SK-N-DZ (cell line): Measurements from ENCODE around the gene FRMD4A.
A peak's percentile ranks its signal among the peaks of the same experiment; 100 is the strongest.

Source experiments
- DNase-seq: peaks from one replicate; pipeline ENCODE4 v3.0.0-alpha.2; 2015; ENCODE audit warnings: low spot score

Gene FRMD4A

GRCh38 chr10:14340051-14340744, 9.5 kb upstream of the FRMD4A start:
- no peak for DNase-seq

DNA sequence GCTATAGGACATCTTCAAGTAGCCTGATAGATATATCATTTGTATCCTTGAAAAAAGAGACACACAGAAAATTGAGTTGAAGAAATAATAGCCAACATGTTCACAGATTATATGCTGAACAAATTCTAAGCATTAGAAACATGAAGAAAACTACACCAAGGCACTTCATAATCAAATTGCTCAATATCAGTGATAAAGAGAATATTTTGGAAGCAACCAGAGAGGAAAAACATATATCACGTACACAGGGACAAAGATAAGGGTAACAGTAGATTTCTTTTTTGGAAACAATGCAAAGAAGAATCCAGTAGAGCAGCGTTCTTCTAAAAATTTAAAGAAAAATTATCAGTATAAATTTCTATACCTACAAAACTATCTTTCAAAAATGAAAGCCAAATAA, 6.0 kb upstream of the FRMD4A start:
- DNase-seq = no peak

DNA sequence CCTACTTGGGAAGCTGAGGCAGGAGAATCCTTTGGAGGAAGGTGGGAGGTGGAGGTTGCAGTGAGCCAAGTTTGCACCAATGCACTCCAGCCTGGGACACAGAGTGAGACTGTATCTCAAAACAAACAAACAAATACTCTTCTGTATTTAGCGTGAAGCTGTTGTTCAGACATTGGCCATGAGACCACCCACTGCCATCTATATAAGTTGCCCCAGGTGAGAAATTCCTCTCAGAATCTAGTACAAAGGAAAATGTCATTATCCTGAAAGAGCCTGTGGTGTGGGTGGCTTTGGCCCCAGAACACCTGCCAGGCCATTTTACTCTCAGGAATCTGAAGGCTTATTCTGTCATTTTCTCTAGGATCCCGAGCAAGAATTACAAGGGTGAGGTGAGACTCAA, 4.0 kb upstream of the FRMD4A start:
- no peak for DNase-seq

GRCh38 chr10:14333606-14334005, 2.9 kb upstream of the FRMD4A start:
- DNase-seq = no peak

- no peak for DNase-seq
These were observed 2.2 kb upstream of the FRMD4A start for GRCh38 chr10:14332903-14333302.

- DNase-seq = no peak
These were observed 964 bp downstream of the FRMD4A start for GRCh38 chr10:14329746-14330173.

DNA sequence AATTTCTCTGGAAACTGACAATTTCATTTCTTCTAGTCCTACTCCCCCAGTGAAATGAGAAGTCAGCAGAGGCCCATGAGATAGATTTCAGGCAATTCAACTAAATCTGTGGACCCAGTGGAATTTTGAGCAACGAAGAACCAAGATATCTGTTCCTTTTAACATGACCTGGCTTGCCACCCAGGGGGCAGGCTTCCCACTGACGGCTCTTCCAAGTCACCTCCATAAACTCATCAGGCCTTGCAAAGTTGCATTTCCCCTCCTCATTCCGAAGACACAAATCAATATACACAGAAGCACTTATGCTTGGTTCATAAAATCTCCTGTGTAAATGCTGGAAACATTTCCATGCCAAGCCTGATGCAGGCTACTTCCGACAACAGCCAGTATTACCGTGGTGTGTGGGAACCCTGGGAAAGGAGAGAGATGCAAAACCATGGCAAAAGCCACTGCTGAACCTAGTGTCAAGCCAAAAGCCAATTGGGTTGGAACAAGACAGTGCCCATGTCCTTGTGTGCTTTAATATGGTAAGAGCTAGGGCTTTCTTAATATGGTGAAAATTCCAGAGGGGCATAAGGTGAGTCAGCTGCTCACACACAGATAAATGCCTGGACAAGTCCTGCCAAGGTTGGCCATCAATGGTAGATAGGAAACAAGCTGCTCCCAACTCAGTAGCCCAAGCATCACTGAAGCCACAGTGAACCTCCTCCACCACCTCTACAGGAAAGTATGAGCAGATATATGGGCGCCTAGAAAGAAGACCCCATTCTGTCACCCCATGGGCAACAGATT, 1.6 kb downstream of the FRMD4A start:
- DNase-seq = no peak

GRCh38 chr10:14327527-14327926, 3.2 kb downstream of the FRMD4A start:
- no peak for DNase-seq

- DNase-seq = no peak
These were observed 4.1 kb downstream of the FRMD4A start for GRCh38 chr10:14326581-14326980.

GRCh38 chr10:14325325-14325955, 5.3 kb downstream of the FRMD4A start:
- peak; percentile 18 for DNase-seq

DNA sequence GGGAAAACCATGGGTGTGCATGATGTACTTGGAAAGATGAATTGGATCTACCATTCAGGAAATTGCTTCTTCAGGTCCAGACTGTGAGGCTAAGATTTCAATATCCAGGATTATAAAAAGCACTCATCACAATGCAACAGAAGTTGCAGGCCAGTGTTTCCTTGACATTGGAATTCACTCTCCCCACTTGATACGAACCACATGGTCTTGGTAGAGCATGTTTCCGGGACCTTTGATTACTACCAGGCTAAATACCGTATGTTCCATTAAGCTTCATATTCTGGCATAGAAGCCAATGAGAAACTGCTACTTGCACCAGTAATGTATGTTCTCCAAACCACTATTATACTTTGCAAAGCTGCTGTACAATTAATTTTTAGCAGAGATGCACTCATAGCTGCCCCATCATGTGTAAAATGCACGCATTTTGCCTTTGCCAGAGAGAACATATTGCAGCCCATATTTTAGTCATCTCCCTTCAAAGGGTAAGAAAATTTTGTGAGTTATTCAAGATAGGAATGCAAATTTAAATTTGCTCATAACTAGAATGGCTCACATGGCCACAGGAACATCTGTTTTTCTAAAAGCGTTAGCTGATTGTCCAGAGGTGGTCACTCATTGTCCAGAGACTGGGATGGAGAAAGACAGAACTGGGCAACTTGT, 8.1 kb downstream of the FRMD4A start:
- DNase-seq = no peak

GRCh38 chr10:14318007-14318406, 12.7 kb downstream of the FRMD4A start:
- no peak for DNase-seq

DNA sequence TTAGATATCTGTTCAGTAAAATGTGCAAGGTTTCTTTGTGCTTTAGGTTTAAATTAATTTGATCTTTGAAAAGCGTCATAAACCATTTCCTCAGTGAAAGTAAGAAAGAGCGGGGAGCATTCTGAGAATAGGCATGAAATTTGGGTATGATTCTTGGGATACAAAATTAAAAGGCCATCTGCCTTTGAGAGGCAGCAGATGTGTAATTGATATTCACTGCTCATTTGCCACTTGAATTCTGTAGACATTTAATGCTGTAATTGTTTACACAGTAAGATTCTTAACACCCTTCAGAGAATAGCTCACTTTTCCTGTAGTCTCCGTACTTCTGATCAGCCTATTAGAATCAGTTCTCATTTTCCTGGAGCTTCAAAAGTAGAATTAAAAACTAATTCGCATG, 18.7 kb downstream of the FRMD4A start:
- no peak for DNase-seq

- no peak for DNase-seq
These were observed 19.3 kb downstream of the FRMD4A start for GRCh38 chr10:14311206-14311957.

GRCh38 chr10:14309593-14309992, 21.1 kb downstream of the FRMD4A start:
- no peak for DNase-seq

DNA sequence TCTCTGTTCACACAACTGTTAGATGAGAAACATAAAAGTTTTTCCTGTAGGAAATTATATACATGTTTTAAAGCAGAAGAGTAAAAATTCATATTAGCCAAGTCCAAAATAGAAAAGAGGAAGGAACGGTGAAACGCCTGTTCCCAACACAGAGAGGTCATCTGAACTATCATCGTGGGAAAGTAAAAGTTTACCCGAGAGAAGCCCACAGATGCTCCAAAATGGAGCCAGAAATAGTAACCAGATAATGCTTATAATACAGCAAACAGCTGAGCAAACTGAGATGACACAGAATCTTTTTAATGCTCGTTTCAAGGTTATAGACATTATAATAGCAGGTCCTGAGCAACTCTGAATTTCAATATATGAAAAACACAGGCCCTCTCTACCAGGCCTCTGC, 24.5 kb downstream of the FRMD4A start:
- DNase-seq = no peak

DNA sequence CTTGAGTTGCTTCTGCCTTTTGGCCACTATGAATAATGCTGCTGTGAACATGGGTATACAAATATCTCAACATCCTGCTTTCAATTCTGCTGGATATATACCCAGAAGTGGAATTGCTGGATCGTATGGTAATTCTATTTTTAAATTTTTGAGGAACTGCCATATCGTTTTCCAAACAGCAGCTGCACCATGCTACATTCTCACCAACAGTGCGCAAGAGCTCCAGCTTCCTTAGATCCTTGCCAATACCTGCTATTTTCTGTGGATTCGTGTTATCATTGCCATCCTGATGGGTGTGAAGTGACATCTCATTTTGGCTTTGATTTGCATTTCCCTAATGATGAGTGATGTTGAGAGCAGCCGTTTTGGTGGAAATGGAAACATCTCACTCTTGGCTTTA, 26.7 kb downstream of the FRMD4A start:
- DNase-seq = no peak

DNA sequence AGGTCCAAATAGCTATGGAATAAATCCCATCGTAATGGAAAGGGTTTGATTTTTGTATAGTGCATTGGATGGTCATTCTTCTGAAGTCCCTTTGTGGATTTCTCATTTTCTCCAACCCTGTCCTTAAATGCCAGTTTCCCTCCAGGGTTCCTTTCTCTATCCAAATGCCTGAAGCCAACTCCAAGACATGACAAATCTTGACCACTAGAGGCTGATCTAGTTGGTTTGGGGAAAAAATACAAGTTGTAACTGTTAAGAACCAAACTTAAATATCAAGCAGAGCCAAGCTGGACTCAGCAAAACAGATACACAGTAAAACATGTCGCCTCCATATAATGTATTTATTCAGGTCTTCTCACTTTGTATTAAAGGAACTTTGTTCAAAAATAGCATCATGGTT, 28.7 kb downstream of the FRMD4A start:
- no peak for DNase-seq

GRCh38 chr10:14299556-14299955, 31.2 kb downstream of the FRMD4A start:
- no peak for DNase-seq

- no peak for DNase-seq
These were observed 34.5 kb downstream of the FRMD4A start for GRCh38 chr10:14296065-14296709.
